HCT116 (cell line): ENCODE results near the gene DNASE1L1. TPM values are rescaled to one million over a fixed set of nuclear protein-coding genes. Genes with fewer than 3 reads are reported as not detected.

Experiments used
- ATAC-seq: fragments of 200-7000 bp; cut with Tn5 transposase; 2 replicates; pipeline ENCODE4 v1.9.1; 2020; ENCODE audit warnings: mild to moderate bottlenecking, moderate library complexity
- BruUV-seq: library from RNA; stranded (reverse); fragments of 400-500 nt; replicated peaks from 2 replicates; lab custom pipeline; 2021; lab: Mats Ljungman, UMichigan
- CTCF ChIA-PET: fragments of 300-600 bp; sonication (Branson Sonifier 250); formaldehyde crosslinking; loops from one replicate; lab custom pipeline; 2021; ENCODE audit warnings: antibody characterized with exemption; lab: Charles Lee
- POLR2A ChIA-PET: fragments of 300-600, 350-600 bp; sonication (Branson Sonifier 250); formaldehyde crosslinking; loops from one replicate; lab custom pipeline; 2021; ENCODE audit warnings: antibody characterized with exemption; lab: Charles Lee
- RAD21 ChIA-PET, 2 experiments: fragments of 300-600 bp; sonication (Branson Sonifier 250); formaldehyde crosslinking; loops; one replicate each; lab custom pipeline; 2023; ENCODE audit warnings: low total read pairs in 2 of 2; ENCODE audit not compliant: uncharacterized antibody in 2 of 2, unreplicated experiment in 2 of 2, low non-redundant PET in 1 of 2; lab: Charles Lee
- DNase-seq: peaks from one replicate; pipeline ENCODE4 v3.0.0-alpha.2; 2010; ENCODE audit warnings: low read depth, low spot score
- H2AFZ ChIP-seq: fragments of 200-600 bp; shearing (Covaris generic), sonication (generic); 2 replicates; pipeline ENCODE4 v1.6.1; 2017; ENCODE audit warnings: low read depth, mixed run types, mixed read lengths, antibody characterized with exemption, low read length; ENCODE audit not compliant: poor library complexity, severe bottlenecking
- H3K27ac ChIP-seq: 2 replicates; pipeline ENCODE4 v1.5.1; 2012; ENCODE audit warnings: low read depth, low read length
- H3K27me3 ChIP-seq: fragments of 200-600 bp; sonication (generic); 2 replicates; pipeline ENCODE4 v1.6.1; 2016; ENCODE audit warnings: mixed run types, low read length, mixed read lengths; ENCODE audit not compliant: insufficient read depth
- H3K36me3 ChIP-seq, 2 experiments: fragments of 200-500 bp in 1 of 2; fragments of 200-600 bp in 1 of 2; sonication (Bioruptor generic) in 1 of 2; sonication (generic) in 1 of 2; 2 replicates each; pipeline versions ENCODE4 v1.5.1 to v1.6.1; 2014 to 2016; ENCODE audit warnings: low read length in 2 of 2, inconsistent platforms in 1 of 2, mixed read lengths in 1 of 2, mixed run types in 1 of 2; ENCODE audit not compliant: insufficient read depth in 2 of 2, control insufficient read depth in 1 of 2
- H3K4me1 ChIP-seq, 2 experiments: fragments of 200-600 bp in 1 of 2; sonication (generic) in 1 of 2; 2 replicates each; pipeline versions ENCODE4 v1.5.1 to v1.6.1; 2012 to 2017; ENCODE audit warnings: low read length in 2 of 2, inconsistent platforms in 1 of 2, mild to moderate bottlenecking in 1 of 2, mixed read lengths in 1 of 2, mixed run types in 1 of 2, moderate library complexity in 1 of 2; ENCODE audit not compliant: insufficient read depth in 2 of 2, control insufficient read depth in 1 of 2
- H3K4me2 ChIP-seq: fragments of 200-600 bp; sonication (generic); 2 replicates; pipeline ENCODE4 v1.6.1; 2017; ENCODE audit warnings: mixed run types, low read length, mixed read lengths
- H3K4me3 ChIP-seq, 2 experiments: fragments of 200-600 bp in 1 of 2; sonication (generic) in 1 of 2; replicated peaks in 1 of 2; 2 replicates each; pipeline ENCODE4 v1.5.1; 2011 to 2016; ENCODE audit warnings: low read length in 2 of 2, control low read depth in 1 of 2, low read depth in 1 of 2, mild to moderate bottlenecking in 1 of 2, mixed read lengths in 1 of 2, mixed run types in 1 of 2
- H3K79me2 ChIP-seq: fragments of 200-600 bp; sonication (generic); 2 replicates; pipeline ENCODE4 v1.6.1; 2017; ENCODE audit warnings: mild to moderate bottlenecking, mixed run types, low read length, moderate library complexity, mixed read lengths; ENCODE audit not compliant: insufficient read depth
- H3K9ac ChIP-seq: fragments of 200-600 bp; sonication (generic); 2 replicates; pipeline ENCODE4 v1.6.1; 2016; ENCODE audit warnings: low read length, mixed read lengths
- H3K9me2 ChIP-seq: fragments of 200-600 bp; sonication (generic), shearing (Covaris generic); 2 replicates; pipeline ENCODE4 v1.6.1; 2017; ENCODE audit warnings: mixed run types, mild to moderate bottlenecking, moderate library complexity; ENCODE audit not compliant: insufficient read depth
- H3K9me3 ChIP-seq, 2 experiments: fragments of 200-500 bp in 1 of 2; fragments of 200-600 bp in 1 of 2; sonication (Bioruptor generic) in 1 of 2; sonication (generic) in 1 of 2; 2 replicates each; pipeline ENCODE4 v1.6.1; 2014 to 2017; ENCODE audit warnings: low read length in 2 of 2, mixed read lengths in 2 of 2, inconsistent platforms in 1 of 2, low read depth in 1 of 2, mild to moderate bottlenecking in 1 of 2, mixed run types in 1 of 2, moderate library complexity in 1 of 2; ENCODE audit not compliant: control insufficient read depth in 1 of 2, insufficient read depth in 1 of 2
- H4K20me1 ChIP-seq: fragments of 200-600 bp; sonication (generic), shearing (Covaris generic); 2 replicates; pipeline ENCODE4 v1.6.1; 2017; ENCODE audit warnings: mixed run types, mild to moderate bottlenecking, moderate library complexity; ENCODE audit not compliant: insufficient read depth
- EGR1 ChIP-seq: IDR thresholded peaks from 2 replicates; pipeline ENCODE4 v1.6.1; 2012; ENCODE audit warnings: low read depth
- ELF1 ChIP-seq: IDR thresholded peaks from 2 replicates; pipeline ENCODE4 v1.6.1; 2012; ENCODE audit warnings: low read depth, borderline replicate concordance
- EZH2 ChIP-seq: fragments of 200-600 bp; sonication (generic); IDR thresholded peaks from 2 replicates; pipeline ENCODE4 v1.6.1; 2017; ENCODE audit warnings: antibody characterized with exemption, mixed run types
- EZH2phosphoT487 ChIP-seq: fragments of 200-600 bp; IDR thresholded peaks from 2 replicates; pipeline ENCODE4 v1.6.1; 2018; ENCODE audit warnings: antibody characterized with exemption, borderline replicate concordance
- FOSL1 ChIP-seq: IDR thresholded peaks from 2 replicates; pipeline ENCODE4 v1.6.1; 2012; ENCODE audit warnings: low read depth
- POLR2AphosphoS5 ChIP-seq: IDR thresholded peaks from 2 replicates; pipeline ENCODE4 v1.6.1; 2011; ENCODE audit warnings: mild to moderate bottlenecking, low read depth, low read length, moderate library complexity
- RAD21 ChIP-seq: IDR thresholded peaks from 2 replicates; pipeline ENCODE4 v1.6.1; 2012; ENCODE audit warnings: low read depth, mild to moderate bottlenecking
- REST ChIP-seq: IDR thresholded peaks from 2 replicates; pipeline ENCODE4 v1.6.1; 2012; ENCODE audit warnings: low read depth
- SP1 ChIP-seq: IDR thresholded peaks from 2 replicates; pipeline ENCODE4 v1.6.1; 2012; ENCODE audit warnings: low read depth
- SRF ChIP-seq: IDR thresholded peaks from 2 replicates; pipeline ENCODE4 v1.6.1; 2012; ENCODE audit warnings: low read depth
- TCF7L2 ChIP-seq: IDR thresholded peaks from 2 replicates; pipeline ENCODE4 v1.7.0; 2011; ENCODE audit warnings: borderline replicate concordance, inconsistent platforms; ENCODE audit not compliant: insufficient read depth, insufficient read length; ENCODE audit errors: extremely low read depth
- YY1 ChIP-seq: IDR thresholded peaks from 2 replicates; pipeline ENCODE4 v1.6.1; 2011; ENCODE audit warnings: low read length, low read depth, moderate library complexity, mild to moderate bottlenecking; ENCODE audit not compliant: insufficient replicate concordance; ENCODE audit errors: extremely low read depth
- ZNF274 ChIP-seq: fragments of 200-500 bp; sonication (Bioruptor generic); IDR thresholded peaks from 2 replicates; pipeline ENCODE4 v1.6.1; 2014; ENCODE audit warnings: mild to moderate bottlenecking, low read depth, low read length, inconsistent platforms
- intact Hi-C: fragments of 100-400 bp; cut with micrococcal nuclease; formaldehyde crosslinking; loops from 2 replicates; pipeline ENCODE4 v1.10.0; 2022
- total RNA-seq: library from RNA; stranded (reverse); gene quantifications from one replicate; pipeline ENCODE4 v1.2.1, GENCODE V29; 2021; ENCODE audit not compliant: unreplicated experiment

DNASE1L1 gene
- total RNA-seq, 1 experiment from 2014 or later, result 16.5 TPM

DNA sequence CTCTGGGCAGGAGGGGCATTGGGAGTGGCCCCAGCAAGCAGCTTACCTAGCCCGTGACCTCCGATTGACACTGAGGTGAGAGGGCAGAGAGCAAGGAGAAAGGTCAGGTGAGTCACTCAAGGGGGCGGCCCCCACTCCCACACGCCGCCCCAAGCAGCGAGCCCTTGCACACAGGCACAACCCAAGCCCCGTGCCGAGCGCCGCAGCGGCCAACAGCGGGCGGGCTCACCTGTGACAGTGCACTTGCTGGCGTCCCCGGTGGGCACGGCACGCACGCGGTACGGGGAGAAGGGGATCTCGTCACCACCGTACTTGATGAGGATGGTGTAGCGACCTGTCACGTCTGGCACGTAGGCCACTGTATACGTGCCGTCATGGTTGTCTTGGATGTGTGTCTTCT, 51.8 kb downstream of the DNASE1L1 start (continued):
- TF ChIP-seq YY1 (no peak), FOSL1 (no peak), ZNF274 (no peak)
- TF ChIP-seq, all 23 proteins: peak for 0

DNA sequence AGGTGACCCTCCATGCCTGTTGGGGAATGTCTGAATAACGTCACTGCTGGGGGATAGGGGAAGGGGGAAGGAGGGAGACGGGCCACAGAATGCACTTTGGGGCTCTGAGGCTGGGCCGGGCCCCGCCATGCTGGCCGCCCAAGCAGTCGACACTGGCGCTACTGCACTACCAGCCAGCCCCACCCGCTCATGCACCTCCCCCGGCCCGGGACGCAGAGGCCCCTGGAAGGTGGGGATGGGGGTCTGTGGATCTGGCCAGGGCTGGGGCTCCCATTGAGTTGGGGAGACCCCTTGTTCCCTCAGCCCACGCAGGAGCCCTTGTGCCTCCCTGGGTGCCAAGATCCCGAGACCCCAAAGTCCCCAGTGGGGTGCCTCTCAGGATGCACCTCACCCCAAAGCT, 52.5 kb downstream of the DNASE1L1 start:
- H3K9ac ChIP-seq, result no peak overlapping the region
- no peak overlapping the region for H3K4me3 ChIP-seq
- H2AFZ ChIP-seq, result no peak overlapping the region
- peaks cover 6% of the 10 kb centered on the region; the same call in 1 of the 2 replicates for H3K79me2 ChIP-seq
- RAD21 ChIA-PET, result no interaction called here
- peaks cover 8 to 14% of the 10 kb centered on the region in 2 experiments; a peak in 2 of 4 replicates for H3K36me3 ChIP-seq
- H3K27ac ChIP-seq, result no peak overlapping the region
- POLR2A ChIA-PET, result no interaction called here
- no peaks in the 10 kb centered on the region for H4K20me1 ChIP-seq
- no peak for DNase-seq
- H3K4me1 ChIP-seq, result no peaks in the 10 kb centered on the region
- no TSS peak for BruUV-seq
- no peaks in the 10 kb centered on the region for H3K27me3 ChIP-seq
- no peak overlapping the region for H3K4me2 ChIP-seq
- ATAC-seq, result no peak
- TF ChIP-seq POLR2AphosphoS5 (no peak), FOSL1 (no peak), TCF7L2 (no peak), EZH2 (no peak), EGR1 (no peak), ELF1 (no peak), EZH2phosphoT487 (no peak), REST (no peak), RAD21 (no peak), SP1 (no peak), ZNF274 (no peak), SRF (no peak), YY1 (no peak)
- TF ChIP-seq, all 23 proteins: peak for 0
- Histone ChIP-seq H3K9me2 (no peaks in the 10 kb centered on the region), H3K9me3 (no peaks in the 10 kb centered on the region)
- CTCF ChIA-PET, result no interaction called here
- intact Hi-C loops, result no loop called here
